ENCODE data around the gene STK39.

Gene STK39

DNA sequence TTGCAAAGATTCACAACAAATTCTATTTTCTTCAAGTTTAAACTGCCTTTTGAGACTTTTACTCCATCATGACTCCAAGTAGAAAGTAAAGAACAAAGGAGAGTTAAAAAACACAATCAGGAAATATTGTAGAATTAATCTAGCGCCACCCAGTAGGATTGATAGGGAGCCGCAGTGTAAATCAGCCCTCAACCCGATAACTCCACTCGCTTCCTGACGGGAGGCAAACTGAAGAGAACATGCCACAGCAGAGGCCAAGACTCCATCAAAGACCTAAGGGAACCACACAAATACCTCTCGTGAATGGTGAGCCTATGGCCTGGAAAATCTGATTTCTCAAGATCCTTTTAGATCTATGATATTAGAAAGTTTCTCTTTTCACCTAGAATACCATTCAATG is 319.0 kb downstream of the STK39 start:
- DNase-seq (ENCODE audit: low read depth), result no peak

DNA sequence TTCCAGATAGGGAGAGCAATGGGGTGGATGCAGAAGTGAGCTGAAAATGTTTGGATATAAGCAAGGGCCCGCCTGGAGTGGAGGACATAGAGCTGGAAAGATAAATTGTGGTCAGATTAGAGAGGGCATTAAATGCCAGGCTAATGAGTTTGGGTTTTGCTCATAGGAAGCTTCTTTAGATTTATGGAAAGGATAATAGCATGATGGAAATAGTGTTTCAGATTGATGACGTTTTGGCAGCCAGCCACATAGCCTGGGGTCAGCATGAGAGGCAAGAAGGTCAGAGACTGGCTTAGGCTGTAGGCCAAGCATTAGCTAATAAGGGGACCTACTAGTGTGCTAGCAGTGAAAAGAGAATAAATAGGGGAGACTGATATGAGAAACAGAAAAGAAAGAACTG is 321.6 kb downstream of the STK39 start:
- DNase-seq (ENCODE audit: low read depth), result no peak

DNA sequence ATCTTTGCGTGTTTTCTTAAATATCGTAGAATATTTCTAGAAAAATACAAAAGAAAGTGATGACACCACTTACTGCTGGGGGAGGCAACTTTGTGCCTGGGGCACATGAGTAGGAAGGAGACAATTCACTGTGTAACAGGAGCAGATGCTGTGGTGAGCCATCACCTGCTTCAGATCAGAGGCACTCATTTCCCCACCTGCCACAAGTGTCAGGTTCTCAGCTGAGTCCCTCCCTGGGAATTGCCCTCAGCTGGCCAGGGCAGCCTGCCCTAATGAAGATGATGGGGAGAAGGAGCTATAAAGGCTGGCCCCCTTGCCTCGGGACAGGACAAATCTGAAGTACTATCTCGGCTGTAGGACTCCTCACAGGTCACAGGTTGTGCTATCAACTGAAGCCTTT is 322.8 kb downstream of the STK39 start:
- no peak for DNase-seq (ENCODE audit: low read depth)

DNA sequence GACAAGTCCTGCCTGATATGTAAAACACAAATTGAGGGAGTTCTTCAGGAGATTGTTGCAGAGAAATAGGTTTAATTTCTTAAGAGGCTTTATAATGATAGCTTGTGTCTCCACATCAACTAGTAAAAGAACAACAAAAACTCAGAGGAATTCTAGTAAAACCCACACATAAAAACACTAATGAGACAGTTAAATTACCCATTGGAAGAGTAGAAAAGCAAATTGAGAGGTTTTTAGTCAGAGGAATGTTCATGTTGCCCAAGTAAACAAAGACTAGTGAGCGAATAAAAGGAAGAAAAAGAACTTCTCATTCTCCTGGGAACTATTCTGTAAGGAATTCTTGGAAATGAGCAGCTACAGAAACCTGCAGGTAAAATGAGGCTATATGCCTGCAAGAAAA is 330.6 kb downstream of the STK39 start:
- no peak for DNase-seq (ENCODE audit: low read depth)

DNA sequence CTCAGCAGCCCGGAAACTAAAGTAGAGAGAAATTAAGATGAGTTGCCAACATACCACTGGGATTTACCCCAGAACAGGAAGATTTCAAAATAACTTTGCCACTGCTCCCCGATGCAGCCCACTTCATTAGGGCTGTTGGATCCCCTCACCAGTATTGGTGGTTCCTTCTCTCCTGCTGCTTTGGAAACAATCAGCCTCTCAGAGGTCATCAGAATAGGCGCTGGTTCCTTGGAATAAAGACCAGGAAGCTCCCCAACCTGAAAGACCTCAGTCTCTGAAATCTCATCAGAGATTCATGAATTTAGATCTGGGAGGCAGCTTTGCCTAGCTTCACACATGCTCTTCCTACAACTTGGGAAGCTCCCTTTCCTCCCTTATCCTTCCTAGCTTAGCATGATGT is 332.4 kb downstream of the STK39 start:
- DNase-seq (ENCODE audit: low read depth), result no peak

DNA sequence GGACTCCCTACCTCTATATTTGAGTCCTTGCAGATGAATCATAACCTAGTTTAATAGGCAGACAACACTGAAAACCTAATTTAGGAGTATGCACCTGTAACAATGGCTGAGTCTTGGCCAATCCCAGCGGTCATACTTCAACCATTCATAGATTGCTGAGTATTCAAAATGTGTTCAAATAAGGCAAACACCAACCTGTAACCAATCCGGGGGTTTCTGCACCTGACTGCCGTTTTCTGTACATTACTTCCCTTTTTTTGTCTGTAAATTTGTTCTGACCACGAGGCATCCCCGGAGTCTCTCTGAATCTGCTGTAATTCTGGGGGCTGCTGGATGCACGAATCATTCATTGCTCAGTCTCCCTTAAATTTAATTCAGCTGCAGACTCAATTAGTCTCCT is 338.6 kb downstream of the STK39 start:
- DNase-seq (ENCODE audit: low read depth), result no peak

DNA sequence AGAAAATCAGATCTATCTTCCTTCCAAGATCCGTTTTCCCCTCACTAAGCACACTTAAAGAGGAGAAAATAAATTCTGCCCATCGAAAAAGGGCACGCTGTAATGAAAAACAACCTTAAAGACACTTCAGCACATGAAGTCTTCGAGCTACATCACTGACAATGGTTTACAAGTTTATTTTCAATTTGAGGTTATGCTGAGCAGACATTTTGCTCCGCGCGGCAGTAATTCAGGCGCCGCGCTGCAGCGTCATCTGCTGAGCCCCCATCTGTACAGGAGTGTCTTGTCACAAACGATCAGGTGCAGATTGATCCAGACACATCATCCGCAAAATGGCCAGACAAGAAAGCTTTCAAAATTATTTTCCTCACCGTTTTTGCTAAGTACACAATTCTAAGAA is 341.7 kb downstream of the STK39 start:
- DNase-seq (ENCODE audit: low read depth), result no peak

All from non-pigmented ciliary epithelial cell (primary cell).